HG03175 (cell line): ENCODE data around the gene CPT1B.
"Not testable (repeated sequence)": the region's sequence is repeated elsewhere in the genome, so short reads cannot be mapped to it uniquely, and the experiment has no call there.

Experiments used
- ATAC-seq: cut with Tn5 transposase; IDR thresholded peaks from one replicate; pipeline ENCODE4 v1.9.1; 2021; ENCODE audit warnings: mild to moderate bottlenecking, moderate library complexity; ENCODE audit not compliant: unreplicated experiment

Gene CPT1B

GRCh38 chr22:50577987-50578775 lies at the start of gene CPT1B:
Gene CPT1B, minus strand, starts transcription at chr22:50578427. Its CDS starts 512 bp downstream, at chr22:50577915.
- ATAC-seq: no peak

DNA sequence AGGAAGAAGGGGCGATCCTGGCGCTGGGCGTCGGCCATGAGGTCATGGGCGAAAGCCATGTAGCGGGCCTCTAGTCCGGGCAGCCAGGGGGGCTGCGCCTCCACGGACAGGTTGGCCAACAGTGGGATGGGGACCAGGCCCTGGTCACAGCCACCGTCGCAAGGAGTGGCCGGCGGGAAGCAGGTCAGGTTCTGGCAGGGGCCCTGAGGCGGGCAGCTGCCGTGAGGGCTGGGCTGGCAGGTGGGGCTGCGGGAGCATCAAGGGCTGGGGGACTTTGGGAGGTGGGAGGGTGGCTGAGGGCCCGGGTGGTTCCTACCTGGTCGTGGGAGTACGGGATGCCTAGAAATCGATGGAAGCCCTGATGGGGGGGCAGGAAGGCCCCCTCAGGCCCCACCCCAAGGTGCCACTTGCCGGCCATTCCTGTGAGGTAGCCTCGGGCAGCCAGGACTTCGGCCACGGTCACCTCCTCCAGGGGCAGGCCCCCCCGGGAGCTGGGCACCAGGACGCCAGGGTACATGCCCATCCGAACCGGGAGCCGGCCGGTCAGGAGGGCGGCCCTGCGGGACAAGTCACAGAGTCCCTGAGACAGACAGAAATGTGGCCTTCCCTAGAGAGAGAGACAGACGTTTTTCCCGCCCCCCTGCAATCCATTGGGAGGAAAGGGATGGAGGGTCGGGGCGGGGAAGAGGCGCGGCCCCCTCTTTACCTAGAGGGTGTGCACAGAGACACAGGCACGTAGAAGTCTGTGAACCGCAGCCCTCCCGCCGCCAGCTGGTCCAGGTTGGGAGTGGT lies 48.8 kb upstream of the CPT1B start:
- no peak for ATAC-seq

DNA sequence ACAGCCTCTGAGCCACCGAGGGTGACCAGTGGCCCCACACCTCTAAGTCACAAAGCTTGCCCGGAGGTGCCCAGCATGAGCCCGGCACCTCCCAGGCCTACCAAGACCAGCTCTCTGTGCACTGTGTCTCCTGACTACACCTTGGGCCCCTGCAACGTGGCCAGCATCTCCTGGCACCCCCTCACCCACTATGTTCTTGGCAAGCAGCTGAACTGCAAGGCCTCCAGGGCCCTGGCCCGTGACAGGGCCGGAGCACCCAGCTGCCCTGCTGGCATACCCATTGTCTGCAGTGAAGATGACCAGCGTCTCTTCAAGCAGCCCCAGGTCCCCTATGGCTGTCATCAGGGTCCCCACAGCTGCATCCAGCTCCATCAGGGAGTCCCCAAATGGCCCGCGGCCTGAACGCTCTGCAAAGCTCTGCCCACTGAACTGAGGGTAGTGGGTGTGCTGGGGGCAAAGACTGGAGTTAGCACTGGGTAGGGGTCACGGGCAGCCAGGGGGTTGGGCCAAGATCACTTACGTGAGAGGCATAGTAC lies 48.2 kb upstream of the CPT1B start:
- no peak for ATAC-seq

- no peak for ATAC-seq
Observed at GRCh38 chr22:50625568-50626313, 47.5 kb upstream of the CPT1B start.

DNA sequence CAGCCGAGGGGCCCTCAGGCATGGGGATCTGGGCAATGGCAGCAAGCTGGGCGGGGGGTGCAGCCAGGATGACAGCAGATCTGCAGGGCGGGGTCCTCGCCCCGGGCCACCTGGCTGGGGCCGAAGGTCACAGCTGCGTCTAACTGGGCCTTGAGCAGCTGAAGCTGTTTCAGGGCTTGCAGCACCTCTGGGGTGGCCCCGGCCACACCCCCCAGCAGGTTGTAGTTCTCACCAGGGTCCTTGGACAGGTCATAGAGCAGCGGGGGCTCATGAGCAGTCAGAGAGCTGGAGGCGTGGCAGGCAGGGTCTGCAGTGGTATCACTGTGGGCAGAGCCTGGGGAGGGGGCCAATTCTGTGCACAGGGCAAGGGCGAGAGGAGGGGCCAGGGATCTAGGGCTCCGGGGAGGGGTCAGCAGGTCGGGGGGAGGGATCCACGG lies 46.9 kb upstream of the CPT1B start:
- ATAC-seq: no peak

DNA sequence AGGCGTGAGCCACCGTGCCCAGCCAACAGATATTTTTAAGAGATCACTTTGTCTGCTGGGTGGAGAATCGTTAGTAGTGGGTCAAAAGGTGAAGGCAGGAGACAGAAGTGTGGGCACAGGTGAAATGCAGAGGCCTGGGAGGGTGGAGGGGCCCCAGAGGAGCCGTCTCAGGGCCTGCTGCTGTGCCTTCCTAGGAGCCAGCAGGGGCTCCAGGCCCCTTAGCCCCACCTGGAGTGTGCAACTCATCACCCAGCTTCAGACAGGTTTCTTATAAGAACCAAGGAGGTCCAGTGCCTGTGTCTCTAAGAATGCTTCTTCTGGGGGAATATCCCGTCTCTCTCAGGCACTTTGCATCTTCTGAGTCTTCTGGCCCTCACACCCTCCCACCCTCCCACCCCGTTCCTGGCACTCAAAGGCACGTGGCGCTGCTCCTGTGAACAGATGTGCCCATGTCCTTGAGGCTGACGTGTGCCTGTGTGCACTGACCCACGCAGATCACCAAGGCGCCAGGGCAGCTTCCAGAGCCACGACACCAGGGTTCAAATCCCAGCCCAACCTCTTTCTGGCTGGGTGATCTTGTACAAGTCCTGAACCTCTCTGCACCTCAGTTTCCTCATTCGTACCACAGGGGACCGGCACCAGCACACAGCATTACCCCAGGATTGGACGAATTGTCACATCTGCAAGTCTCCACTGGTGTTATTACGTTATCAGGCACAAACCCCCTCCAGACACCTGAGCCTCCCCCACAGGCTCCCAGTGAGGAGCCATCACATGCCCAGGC lies 46.3 kb upstream of the CPT1B start:
- no peak for ATAC-seq

DNA sequence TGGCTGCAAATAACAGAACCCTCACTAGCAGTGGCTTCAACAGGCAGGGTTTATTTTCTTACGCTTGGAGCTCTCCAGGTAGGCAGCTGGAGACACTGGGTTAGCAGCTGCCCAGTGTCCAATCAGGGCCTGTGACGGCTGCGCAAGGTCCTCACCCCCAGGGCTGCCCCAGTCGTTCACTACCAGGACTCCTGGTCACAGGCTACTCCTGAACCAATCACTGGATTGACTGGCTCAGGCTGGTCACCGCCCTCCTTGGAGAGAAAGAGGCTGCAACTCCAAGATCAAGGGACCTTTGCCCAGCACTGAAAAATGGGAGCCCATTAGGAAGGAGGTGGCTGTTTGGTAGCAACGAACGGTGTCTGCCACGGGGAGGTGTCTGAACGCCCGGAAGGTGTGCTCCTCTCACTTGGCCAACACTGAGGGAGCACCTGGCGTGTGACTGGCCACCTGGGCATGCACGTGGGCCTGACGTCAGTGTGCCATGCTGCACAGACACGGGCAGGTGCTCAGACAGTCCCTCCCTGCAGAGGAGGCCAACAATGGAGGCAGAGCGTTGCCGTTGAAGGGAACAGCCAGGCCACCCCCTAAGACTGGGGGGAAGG lies 44.6 kb upstream of the CPT1B start:
- no peak for ATAC-seq

- ATAC-seq: no peak
Observed at GRCh38 chr22:50621948-50622722, 43.9 kb upstream of the CPT1B start.

DNA sequence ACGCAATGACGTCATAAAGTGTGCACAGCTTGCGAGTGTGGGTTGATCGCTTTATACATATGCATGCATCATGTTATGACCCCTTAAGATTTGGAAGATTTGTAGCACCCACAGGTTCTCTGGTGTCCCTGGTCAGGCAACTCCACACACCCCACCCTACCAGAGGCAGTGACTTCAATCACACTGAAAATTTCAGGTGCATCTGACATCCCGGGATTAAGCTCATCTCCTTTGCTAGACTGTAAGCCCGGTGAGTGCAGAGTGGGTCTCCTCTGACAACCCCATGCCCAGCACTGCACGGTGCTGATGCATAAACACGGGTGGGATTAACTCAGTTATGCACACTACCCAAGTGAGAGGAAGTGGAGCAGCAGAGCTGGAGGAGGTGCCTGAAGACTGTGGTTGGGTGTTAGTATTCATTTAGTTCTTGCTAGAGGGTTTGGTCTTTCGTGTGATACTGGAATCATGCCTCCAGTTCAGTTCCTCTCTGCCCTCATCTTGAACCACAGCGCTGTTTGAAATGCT lies 43.2 kb upstream of the CPT1B start:
- ATAC-seq: peak; percentile 50

GRCh38 chr22:50620593-50621355 lies 42.5 kb upstream of the CPT1B start:
- ATAC-seq: peak; percentile 48

- not testable (repeated sequence) for ATAC-seq
Observed at GRCh38 chr22:50614296-50614695, 36.1 kb upstream of the CPT1B start.

DNA sequence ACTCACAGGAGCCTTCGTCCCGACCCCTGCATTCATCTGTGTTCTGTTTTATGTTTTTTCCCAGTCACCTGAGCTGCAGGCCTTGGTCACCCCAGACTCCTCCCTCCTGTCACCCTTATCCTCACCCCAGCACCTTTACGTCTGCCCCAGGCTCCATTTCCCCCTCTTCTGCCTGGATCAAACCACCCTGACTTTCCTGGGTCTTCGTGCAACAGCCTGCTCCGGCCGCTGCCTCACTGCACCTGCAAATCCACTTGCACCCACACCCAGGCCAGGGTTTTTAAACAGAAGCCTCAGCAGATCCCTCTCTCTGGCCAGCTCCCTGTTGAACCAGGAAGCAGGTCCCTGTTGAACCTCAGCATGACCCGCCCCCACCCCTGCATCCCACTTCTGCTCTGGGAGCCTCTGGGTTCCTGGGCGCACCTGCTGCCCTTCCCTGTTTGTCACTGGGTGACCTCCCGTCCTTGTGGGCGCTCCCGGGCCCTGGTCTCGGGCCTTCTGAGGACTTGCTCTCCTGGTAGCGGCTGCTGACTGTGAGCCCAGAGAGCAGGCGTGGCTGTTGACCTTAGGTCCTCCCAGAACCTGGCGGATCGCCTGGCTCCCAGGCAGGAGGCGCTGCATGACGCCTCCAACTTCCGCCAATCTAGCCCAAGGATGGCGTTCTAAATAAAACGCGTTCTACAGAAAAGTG lies 35.2 kb upstream of the CPT1B start:
- no peak for ATAC-seq

GRCh38 chr22:50612528-50613221 lies 34.4 kb upstream of the CPT1B start:
- ATAC-seq: no peak

DNA sequence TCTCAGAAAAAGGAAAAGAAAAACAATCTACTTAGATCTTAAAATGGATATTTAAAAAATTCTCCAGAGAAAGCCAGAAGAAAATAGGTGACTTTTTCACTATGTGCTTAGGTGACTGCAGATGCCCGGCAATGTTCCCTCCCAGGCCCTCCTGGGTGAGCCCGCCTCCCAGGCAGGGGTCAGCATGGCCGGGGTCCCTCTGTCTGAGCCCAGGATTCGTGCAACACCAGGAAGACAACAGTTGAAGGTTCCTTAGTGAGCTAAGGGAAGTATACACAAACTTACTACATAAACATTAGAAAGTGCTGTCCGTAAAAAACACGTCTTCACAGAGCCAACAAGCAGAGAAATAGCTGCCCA lies 33.9 kb upstream of the CPT1B start:
- ATAC-seq: no peak

DNA sequence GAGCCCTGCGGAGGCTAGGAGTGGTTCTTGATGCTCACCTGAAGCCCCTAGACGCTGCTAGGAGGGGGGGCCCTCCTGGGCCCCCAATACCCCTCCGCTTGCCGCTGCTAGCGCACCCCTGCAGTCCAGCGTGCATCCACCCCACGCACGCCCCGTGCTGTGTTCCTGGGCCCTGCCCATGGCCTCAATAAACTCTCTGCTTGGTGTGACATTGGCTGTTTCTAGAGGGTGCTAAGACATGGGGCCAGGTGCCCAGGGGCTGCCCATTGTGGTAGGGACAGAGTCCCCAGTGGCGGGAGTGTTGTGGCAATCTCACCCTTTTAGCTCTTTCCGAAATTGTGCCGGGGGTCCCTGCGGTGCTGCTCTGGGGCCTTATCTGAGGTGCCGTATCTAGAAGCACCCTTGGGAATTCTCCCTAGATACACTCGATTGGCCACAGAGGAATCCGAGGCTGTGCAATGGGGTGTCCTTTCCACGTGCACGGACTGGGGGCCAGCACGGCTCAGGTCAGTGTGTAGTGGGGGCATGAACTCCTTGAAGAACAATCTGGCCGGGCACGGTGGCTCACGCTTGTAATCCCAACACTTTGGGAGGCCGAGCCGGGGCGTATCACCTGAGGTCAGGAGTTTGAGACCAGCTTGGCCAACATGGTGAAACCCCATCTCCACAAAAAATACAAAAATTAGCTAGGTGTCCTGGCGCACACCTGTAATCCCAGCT lies 33.3 kb upstream of the CPT1B start:
- ATAC-seq: no peak

GRCh38 chr22:50610581-50610980 lies 32.4 kb upstream of the CPT1B start:
- no peak for ATAC-seq
